Measurements from ENCODE around the gene ITPRID1.

DNA sequence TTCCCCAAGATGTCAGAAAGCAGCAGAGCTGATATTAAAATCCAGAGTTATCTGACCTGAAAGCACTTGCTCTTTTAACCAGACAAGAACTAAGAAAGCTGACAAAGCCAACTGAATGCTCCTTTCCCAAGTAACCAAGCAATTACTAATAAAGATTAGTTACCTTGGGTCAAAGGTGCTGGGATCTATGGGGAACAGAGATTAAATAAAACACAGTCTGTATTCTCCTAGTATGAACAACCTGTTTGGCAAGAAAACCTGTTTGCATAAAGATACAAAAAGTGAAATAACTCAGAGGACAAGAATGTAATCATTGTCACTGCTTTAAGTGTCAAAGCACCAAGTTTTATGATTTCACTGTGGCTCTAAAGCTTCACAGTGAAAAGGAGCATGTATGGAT is 35.7 kb downstream of the ITPRID1 start:
- TF ChIP-seq, protein P1, sequence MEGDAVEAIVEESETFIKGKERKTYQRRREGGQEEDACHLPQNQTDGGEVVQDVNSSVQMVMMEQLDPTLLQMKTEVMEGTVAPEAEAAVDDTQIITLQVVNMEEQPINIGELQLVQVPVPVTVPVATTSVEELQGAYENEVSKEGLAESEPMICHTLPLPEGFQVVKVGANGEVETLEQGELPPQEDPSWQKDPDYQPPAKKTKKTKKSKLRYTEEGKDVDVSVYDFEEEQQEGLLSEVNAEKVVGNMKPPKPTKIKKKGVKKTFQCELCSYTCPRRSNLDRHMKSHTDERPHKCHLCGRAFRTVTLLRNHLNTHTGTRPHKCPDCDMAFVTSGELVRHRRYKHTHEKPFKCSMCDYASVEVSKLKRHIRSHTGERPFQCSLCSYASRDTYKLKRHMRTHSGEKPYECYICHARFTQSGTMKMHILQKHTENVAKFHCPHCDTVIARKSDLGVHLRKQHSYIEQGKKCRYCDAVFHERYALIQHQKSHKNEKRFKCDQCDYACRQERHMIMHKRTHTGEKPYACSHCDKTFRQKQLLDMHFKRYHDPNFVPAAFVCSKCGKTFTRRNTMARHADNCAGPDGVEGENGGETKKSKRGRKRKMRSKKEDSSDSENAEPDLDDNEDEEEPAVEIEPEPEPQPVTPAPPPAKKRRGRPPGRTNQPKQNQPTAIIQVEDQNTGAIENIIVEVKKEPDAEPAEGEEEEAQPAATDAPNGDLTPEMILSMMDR (IDR thresholded peaks at IDR 0.05), result no peak
- no peak for TF ChIP-seq POLR2A (IDR thresholded peaks at IDR 0.05)

Data from esophagus squamous epithelium (tissue), 4 donors.